SK-N-SH (cell line): ENCODE data around the gene SCUBE3. TPM values are rescaled to one million over a fixed set of nuclear protein-coding genes. Genes with fewer than 3 reads are reported as not detected.

ENCODE experiments used
- CTCF ChIA-PET: fragments of 300-600, 350-600 bp; formaldehyde crosslinking; extraction: SDS; loops from one replicate; lab custom pipeline; 2021; lab: Yijun Ruan, JAX
- POLR2A ChIA-PET: fragments of 350-600 bp; sonication (Branson Sonifier 250); formaldehyde crosslinking; extraction: SDS; loops from one replicate; lab custom pipeline; 2020; ENCODE audit warnings: antibody characterized with exemption, inconsistent platforms; lab: Yijun Ruan, JAX
- DNase-seq: peaks from one replicate; pipeline ENCODE4 v3.0.0; 2012
- H2AFZ ChIP-seq: fragments of 200-600 bp; sonication (generic); 2 replicates; pipeline ENCODE4 v1.8.1; 2016; ENCODE audit warnings: antibody characterized with exemption, mild to moderate bottlenecking, low read depth
- H3F3A ChIP-seq: fragments of 200-600 bp; sonication (generic); replicated peaks from 2 replicates; pipeline ENCODE3; 2016; ENCODE audit warnings: antibody characterized with exemption, mild to moderate bottlenecking; ENCODE audit not compliant: insufficient read depth
- H3K27ac ChIP-seq, 2 experiments: fragments of 200-500 bp in 1 of 2; fragments of 200-600 bp in 1 of 2; sonication (Bioruptor generic) in 1 of 2; sonication (generic), shearing (Covaris generic) in 1 of 2; 2 replicates each; pipeline versions ENCODE4 v1.5.1 to v1.6.1; 2014 to 2016; ENCODE audit warnings: low read depth in 2 of 2, inconsistent platforms in 1 of 2, low read length in 1 of 2, mild to moderate bottlenecking in 1 of 2, mixed read lengths in 1 of 2
- H3K27me3 ChIP-seq: fragments of 200-600 bp; sonication (generic), shearing (Covaris generic); 2 replicates; pipeline ENCODE4 v1.6.1; 2016; ENCODE audit warnings: mixed run types; ENCODE audit not compliant: insufficient read depth
- H3K36me3 ChIP-seq, 2 experiments: fragments of 200-500 bp in 1 of 2; fragments of 200-600 bp in 1 of 2; sonication (Bioruptor generic) in 1 of 2; sonication (generic) in 1 of 2; replicated peaks in 1 of 2; 2 replicates each; pipeline versions ENCODE3 to v1.5.1; 2014 to 2016; ENCODE audit warnings: low read length in 1 of 2, mild to moderate bottlenecking in 1 of 2; ENCODE audit not compliant: insufficient read depth in 2 of 2, control insufficient read depth in 1 of 2
- H3K4me1 ChIP-seq, 2 experiments: fragments of 200-500 bp in 1 of 2; fragments of 200-600 bp in 1 of 2; sonication (Bioruptor generic) in 1 of 2; sonication (generic), shearing (Covaris generic) in 1 of 2; 2 replicates each; pipeline versions ENCODE4 v1.5.1 to v1.6.1; 2014 to 2016; ENCODE audit warnings: low read depth in 1 of 2, low read length in 1 of 2, mixed run types in 1 of 2; ENCODE audit not compliant: insufficient read depth in 2 of 2, control insufficient read depth in 1 of 2
- H3K4me2 ChIP-seq: fragments of 200-600 bp; sonication (generic), shearing (Covaris generic); 2 replicates; pipeline ENCODE4 v1.6.1; 2017; ENCODE audit warnings: mixed run types
- H3K4me3 ChIP-seq, 2 experiments: fragments of 200-500 bp in 1 of 2; fragments of 200-600 bp in 1 of 2; sonication (Bioruptor generic) in 1 of 2; sonication (generic), shearing (Covaris generic) in 1 of 2; 2 replicates each; pipeline versions ENCODE4 v1.5.1 to v1.8.1; 2014 to 2016; ENCODE audit warnings: low read depth in 2 of 2, inconsistent platforms in 1 of 2, low read length in 1 of 2, mild to moderate bottlenecking in 1 of 2, mixed read lengths in 1 of 2, moderate library complexity in 1 of 2
- H3K79me2 ChIP-seq: fragments of 200-600 bp; sonication (generic); 2 replicates; pipeline ENCODE4 v1.8.1; 2017; ENCODE audit warnings: mild to moderate bottlenecking; ENCODE audit not compliant: insufficient read depth
- H3K9ac ChIP-seq: fragments of 200-600 bp; sonication (generic); 2 replicates; pipeline ENCODE4 v1.6.1; 2017; ENCODE audit warnings: mixed run types
- H3K9me2 ChIP-seq: fragments of 200-600 bp; sonication (generic); 2 replicates; pipeline ENCODE4 v1.6.1; 2017; ENCODE audit warnings: mixed run types
- H3K9me3 ChIP-seq: fragments of 200-600 bp; sonication (generic); 2 replicates; pipeline ENCODE4 v1.6.1; 2017; ENCODE audit warnings: mixed run types, mild to moderate bottlenecking, moderate library complexity
- H4K20me1 ChIP-seq: fragments of 200-600 bp; sonication (generic); 2 replicates; pipeline ENCODE4 v1.6.1; 2017; ENCODE audit warnings: mild to moderate bottlenecking, mixed run types; ENCODE audit not compliant: insufficient read depth
- CTCF ChIP-seq: fragments of 200-600 bp; sonication (generic); IDR thresholded peaks from 2 replicates; pipeline ENCODE4 v1.6.1; 2017; ENCODE audit warnings: antibody characterized with exemption, mild to moderate bottlenecking, moderate library complexity
- ELF1 ChIP-seq: IDR thresholded peaks from 2 replicates; pipeline ENCODE4 v1.4.0; 2012
- EZH2phosphoT487 ChIP-seq: fragments of 200-600 bp; sonication (generic); IDR thresholded peaks from 2 replicates; pipeline ENCODE4 v1.6.1; 2017; ENCODE audit warnings: low read depth, mixed run types, mild to moderate bottlenecking, antibody characterized with exemption, moderate library complexity, borderline replicate concordance
- FOSL2 ChIP-seq: IDR thresholded peaks from 2 replicates; pipeline ENCODE4 v1.4.0; 2012; ENCODE audit warnings: low read depth, mild to moderate bottlenecking, moderate library complexity, borderline replicate concordance
- FOXJ3 ChIP-seq: sonication (generic); formaldehyde crosslinking; IDR thresholded peaks from 2 replicates; pipeline ENCODE4 v1.5.1; 2020; ENCODE audit warnings: mild to moderate bottlenecking, missing genetic modification reagents
- GATA2 ChIP-seq: sonication (generic); formaldehyde crosslinking; IDR thresholded peaks from 2 replicates; pipeline ENCODE4 v1.5.0; 2020; ENCODE audit warnings: mild to moderate bottlenecking, missing genetic modification reagents
- IRF3 ChIP-seq: fragments of 150-350 bp; IDR thresholded peaks from 2 replicates; pipeline ENCODE4 v1.6.1; 2016; ENCODE audit warnings: mild to moderate bottlenecking, low read depth, low read length
- JUND ChIP-seq: IDR thresholded peaks from 2 replicates; pipeline ENCODE4 v1.4.0; 2012
- MAX ChIP-seq: IDR thresholded peaks from 2 replicates; pipeline ENCODE4 v1.4.0; 2012; ENCODE audit warnings: low read depth
- MXI1 ChIP-seq: IDR thresholded peaks from 2 replicates; pipeline ENCODE4 v1.6.1; 2012; ENCODE audit warnings: mild to moderate bottlenecking, low read depth, low read length, improper control_type of control experiment
- NFIC ChIP-seq: IDR thresholded peaks from 2 replicates; pipeline ENCODE4 v1.4.0; 2012; ENCODE audit warnings: borderline replicate concordance
- NRF1 ChIP-seq: IDR thresholded peaks from 2 replicates; pipeline ENCODE4 v1.6.1; 2012; ENCODE audit warnings: low read depth, mild to moderate bottlenecking, low read length
- POLR2AphosphoS5 ChIP-seq: IDR thresholded peaks from 2 replicates; pipeline ENCODE4 v1.6.1; 2012; ENCODE audit warnings: low read depth, low read length
- SIN3A ChIP-seq: IDR thresholded peaks from 2 replicates; pipeline ENCODE4 v1.6.1; 2012; ENCODE audit warnings: low read depth, mild to moderate bottlenecking, low read length, moderate library complexity, borderline replicate concordance
- TCF12 ChIP-seq: IDR thresholded peaks from 2 replicates; pipeline ENCODE4 v1.4.0; 2012
- WGBS: methylation state at CpG from one replicate; pipeline ENCODE4 v1.1.6; 2017; ENCODE audit warnings: low lambda C conversion rate; 5-methylcytosine and 5-hydroxymethylcytosine counted together
- polyA plus RNA-seq, 3 experiments: library from polyadenylated mRNA; depleted of rRNA; stranded (reverse); fragments of >200 nt; gene quantifications; 2 replicates each; pipeline ENCODE4 v1.2.3, GENCODE V29; 2012
- TF ChIP-seq, protein P1 (sequence below): IDR thresholded peaks from 2 replicates; pipeline ENCODE4 v1.6.1; 2012; ENCODE audit warnings: mild to moderate bottlenecking, low read depth, low read length, moderate library complexity
- TF ChIP-seq, protein P2 (sequence below): IDR thresholded peaks from 2 replicates; pipeline ENCODE4 v1.4.0; 2012; ENCODE audit warnings: low read depth, borderline replicate concordance
- TF ChIP-seq, protein P3 (sequence below): IDR thresholded peaks from 2 replicates; pipeline ENCODE4 v1.4.0; 2012; ENCODE audit warnings: low read depth, borderline replicate concordance
- TF ChIP-seq, protein P4 (sequence below): fragments of 150-350 bp; IDR thresholded peaks from 2 replicates; pipeline ENCODE4 v1.6.1; 2017; ENCODE audit warnings: antibody characterized with exemption, low read length, low read depth, borderline replicate concordance

Gene SCUBE3
- polyA plus RNA-seq, 1 of the 3 experiments (the other 2 are of a cell fraction) = 2.0 TPM

DNA sequence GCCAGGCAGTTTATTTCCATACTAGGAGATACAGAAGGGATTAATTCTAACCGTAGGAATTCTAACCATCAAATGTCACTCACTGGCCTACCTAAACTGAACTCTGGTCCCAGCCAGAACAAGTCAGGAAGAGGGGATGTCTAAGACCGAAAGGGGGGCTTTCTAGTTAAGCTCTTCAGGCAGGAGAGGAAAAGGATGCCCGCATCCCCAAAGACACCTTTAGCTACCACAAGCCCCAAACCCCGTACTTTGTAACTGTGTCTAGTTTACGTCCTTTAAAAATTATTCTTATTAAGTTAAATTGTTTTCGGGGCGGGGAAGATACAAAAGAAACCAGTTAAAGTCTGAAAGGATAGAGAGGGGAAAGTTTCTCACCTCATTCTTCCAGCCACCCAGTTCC, 44.6 kb downstream of the SCUBE3 start:
- H3K27ac ChIP-seq = peak overlapping the region; percentile 79 to 81; a peak in 3 of 4 replicates

More for the DNA sequence above, 44.6 kb downstream of the SCUBE3 start:
- peak overlapping the region; percentile 77 for H3K9ac ChIP-seq
- H3K4me1 ChIP-seq = peaks cover 13 to 14% of the 10 kb centered on the region in 2 experiments; a peak in 3 of 4 replicates
- ChIA-PET POLR2A (interaction anchor here (1.1 to 1.6 kb wide), 2 partner anchors 8 to 11 kb away, joined by 3 to 6 read pairs; no protein-coding TSS in a partner anchor), CTCF (interaction anchor here (1.1 to 5.9 kb wide), 7 partner anchors 12 to 112 kb away, joined by 3 to 54 read pairs (median 4); no protein-coding TSS in a partner anchor)
- H3K4me2 ChIP-seq = peak overlapping the region; percentile 87
- 46% methylated on average over 7 of the region's 7 CpGs for WGBS
- H3F3A ChIP-seq = peaks cover 14% of the 10 kb centered on the region
- no peaks in the 10 kb centered on the region for H3K9me2 ChIP-seq
- TF ChIP-seq ELF1 (no peak), FOXJ3 (CRISPR knock-in tag) (no peak), SIN3A (no peak), CTCF (no peak), EZH2phosphoT487 (no peak), NRF1 (no peak), NFIC (no peak), FOSL2 (no peak), TCF12 (no peak), MAX (no peak), JUND (no peak), POLR2AphosphoS5 (no peak), MXI1 (no peak), IRF3 (no peak), GATA2 (CRISPR knock-in tag) (no peak)
- TF ChIP-seq, protein P1, sequence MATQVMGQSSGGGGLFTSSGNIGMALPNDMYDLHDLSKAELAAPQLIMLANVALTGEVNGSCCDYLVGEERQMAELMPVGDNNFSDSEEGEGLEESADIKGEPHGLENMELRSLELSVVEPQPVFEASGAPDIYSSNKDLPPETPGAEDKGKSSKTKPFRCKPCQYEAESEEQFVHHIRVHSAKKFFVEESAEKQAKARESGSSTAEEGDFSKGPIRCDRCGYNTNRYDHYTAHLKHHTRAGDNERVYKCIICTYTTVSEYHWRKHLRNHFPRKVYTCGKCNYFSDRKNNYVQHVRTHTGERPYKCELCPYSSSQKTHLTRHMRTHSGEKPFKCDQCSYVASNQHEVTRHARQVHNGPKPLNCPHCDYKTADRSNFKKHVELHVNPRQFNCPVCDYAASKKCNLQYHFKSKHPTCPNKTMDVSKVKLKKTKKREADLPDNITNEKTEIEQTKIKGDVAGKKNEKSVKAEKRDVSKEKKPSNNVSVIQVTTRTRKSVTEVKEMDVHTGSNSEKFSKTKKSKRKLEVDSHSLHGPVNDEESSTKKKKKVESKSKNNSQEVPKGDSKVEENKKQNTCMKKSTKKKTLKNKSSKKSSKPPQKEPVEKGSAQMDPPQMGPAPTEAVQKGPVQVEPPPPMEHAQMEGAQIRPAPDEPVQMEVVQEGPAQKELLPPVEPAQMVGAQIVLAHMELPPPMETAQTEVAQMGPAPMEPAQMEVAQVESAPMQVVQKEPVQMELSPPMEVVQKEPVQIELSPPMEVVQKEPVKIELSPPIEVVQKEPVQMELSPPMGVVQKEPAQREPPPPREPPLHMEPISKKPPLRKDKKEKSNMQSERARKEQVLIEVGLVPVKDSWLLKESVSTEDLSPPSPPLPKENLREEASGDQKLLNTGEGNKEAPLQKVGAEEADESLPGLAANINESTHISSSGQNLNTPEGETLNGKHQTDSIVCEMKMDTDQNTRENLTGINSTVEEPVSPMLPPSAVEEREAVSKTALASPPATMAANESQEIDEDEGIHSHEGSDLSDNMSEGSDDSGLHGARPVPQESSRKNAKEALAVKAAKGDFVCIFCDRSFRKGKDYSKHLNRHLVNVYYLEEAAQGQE = no peak
- TF ChIP-seq, protein P2, sequence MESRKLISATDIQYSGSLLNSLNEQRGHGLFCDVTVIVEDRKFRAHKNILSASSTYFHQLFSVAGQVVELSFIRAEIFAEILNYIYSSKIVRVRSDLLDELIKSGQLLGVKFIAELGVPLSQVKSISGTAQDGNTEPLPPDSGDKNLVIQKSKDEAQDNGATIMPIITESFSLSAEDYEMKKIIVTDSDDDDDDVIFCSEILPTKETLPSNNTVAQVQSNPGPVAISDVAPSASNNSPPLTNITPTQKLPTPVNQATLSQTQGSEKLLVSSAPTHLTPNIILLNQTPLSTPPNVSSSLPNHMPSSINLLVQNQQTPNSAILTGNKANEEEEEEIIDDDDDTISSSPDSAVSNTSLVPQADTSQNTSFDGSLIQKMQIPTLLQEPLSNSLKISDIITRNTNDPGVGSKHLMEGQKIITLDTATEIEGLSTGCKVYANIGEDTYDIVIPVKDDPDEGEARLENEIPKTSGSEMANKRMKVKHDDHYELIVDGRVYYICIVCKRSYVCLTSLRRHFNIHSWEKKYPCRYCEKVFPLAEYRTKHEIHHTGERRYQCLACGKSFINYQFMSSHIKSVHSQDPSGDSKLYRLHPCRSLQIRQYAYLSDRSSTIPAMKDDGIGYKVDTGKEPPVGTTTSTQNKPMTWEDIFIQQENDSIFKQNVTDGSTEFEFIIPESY = no peak
- TF ChIP-seq, protein P3, sequence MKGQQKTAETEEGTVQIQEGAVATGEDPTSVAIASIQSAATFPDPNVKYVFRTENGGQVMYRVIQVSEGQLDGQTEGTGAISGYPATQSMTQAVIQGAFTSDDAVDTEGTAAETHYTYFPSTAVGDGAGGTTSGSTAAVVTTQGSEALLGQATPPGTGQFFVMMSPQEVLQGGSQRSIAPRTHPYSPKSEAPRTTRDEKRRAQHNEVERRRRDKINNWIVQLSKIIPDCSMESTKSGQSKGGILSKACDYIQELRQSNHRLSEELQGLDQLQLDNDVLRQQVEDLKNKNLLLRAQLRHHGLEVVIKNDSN = no peak
- TF ChIP-seq, protein P4, sequence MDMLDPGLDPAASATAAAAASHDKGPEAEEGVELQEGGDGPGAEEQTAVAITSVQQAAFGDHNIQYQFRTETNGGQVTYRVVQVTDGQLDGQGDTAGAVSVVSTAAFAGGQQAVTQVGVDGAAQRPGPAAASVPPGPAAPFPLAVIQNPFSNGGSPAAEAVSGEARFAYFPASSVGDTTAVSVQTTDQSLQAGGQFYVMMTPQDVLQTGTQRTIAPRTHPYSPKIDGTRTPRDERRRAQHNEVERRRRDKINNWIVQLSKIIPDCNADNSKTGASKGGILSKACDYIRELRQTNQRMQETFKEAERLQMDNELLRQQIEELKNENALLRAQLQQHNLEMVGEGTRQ = no peak
- H3K79me2 ChIP-seq = peaks cover 61% of the 10 kb centered on the region
- DNase-seq = no peak
- H4K20me1 ChIP-seq = no peaks in the 10 kb centered on the region
- peak overlapping the region; percentile 81 for H2AFZ ChIP-seq
- H3K4me3 ChIP-seq = peak overlapping the region; percentile 80 to 95
- peaks cover 3 to 8% of the 10 kb centered on the region in 2 experiments for H3K36me3 ChIP-seq
- no peaks in the 10 kb centered on the region for H3K9me3 ChIP-seq
- no peaks in the 10 kb centered on the region for H3K27me3 ChIP-seq
